K562 (cell line): ENCODE measurements around the gene RMND5A.
"Not testable (repeated sequence)": the region's sequence is repeated elsewhere in the genome, so short reads cannot be mapped to it uniquely, and the experiment has no call there.

Experiments
- HDAC6 ChIP-seq: IDR thresholded peaks from 2 replicates; pipeline ENCODE4 v1.6.1; 2012; ENCODE audit warnings: low read depth, mild to moderate bottlenecking, control low read depth, inconsistent platforms, low read length, moderate library complexity
- JUND ChIP-seq, 2 experiments: IDR thresholded peaks; 2 replicates in 1 of 2; 3 replicates in 1 of 2; pipeline ENCODE4 v1.6.1; 2011; ENCODE audit warnings: borderline replicate concordance in 2 of 2, low read depth in 2 of 2, low read length in 2 of 2, improper control_type of control experiment in 1 of 2, missing biosample characterization in 1 of 2, missing genetic modification characterization in 1 of 2, missing genetic modification reagents in 1 of 2
- RAD51 ChIP-seq: fragments of 450-650 bp; IDR thresholded peaks from 2 replicates; pipeline ENCODE4 v1.7.1; 2016; ENCODE audit warnings: low read depth, mild to moderate bottlenecking, borderline replicate concordance
- YY1 ChIP-seq, 3 experiments: IDR thresholded peaks; 2 replicates each; pipeline ENCODE4 v1.6.1; 2011; ENCODE audit warnings: low read length in 2 of 3, mild to moderate bottlenecking in 2 of 3, moderate library complexity in 2 of 3, borderline replicate concordance in 1 of 3, control low read depth in 1 of 3, low read depth in 1 of 3; ENCODE audit not compliant: insufficient read depth in 3 of 3, insufficient replicate concordance in 2 of 3, control insufficient read depth in 1 of 3, insufficient read length in 1 of 3; ENCODE audit errors: extremely low read depth in 1 of 3
- TF ChIP-seq, protein P1 (sequence below): sonication (generic); formaldehyde crosslinking; IDR thresholded peaks from 2 replicates; pipeline ENCODE4 v1.4.0; 2020; ENCODE audit warnings: mild to moderate bottlenecking, missing genetic modification reagents
- TF ChIP-seq, protein P2 (sequence below), 2 experiments: fragments of 200-800 bp in 1 of 2; sonication (Bioruptor generic) in 1 of 2; sonication (generic) in 1 of 2; formaldehyde crosslinking in 1 of 2; IDR thresholded peaks in 1 of 2; conservative IDR thresholded peaks in 1 of 2; 2 replicates each; pipeline versions ENCODE4 v1.5.0 to v1.6.1; 2016 to 2020; ENCODE audit warnings: missing compliant biosample characterization in 1 of 2, missing genetic modification characterization in 1 of 2, missing genetic modification reagents in 1 of 2

DNA sequence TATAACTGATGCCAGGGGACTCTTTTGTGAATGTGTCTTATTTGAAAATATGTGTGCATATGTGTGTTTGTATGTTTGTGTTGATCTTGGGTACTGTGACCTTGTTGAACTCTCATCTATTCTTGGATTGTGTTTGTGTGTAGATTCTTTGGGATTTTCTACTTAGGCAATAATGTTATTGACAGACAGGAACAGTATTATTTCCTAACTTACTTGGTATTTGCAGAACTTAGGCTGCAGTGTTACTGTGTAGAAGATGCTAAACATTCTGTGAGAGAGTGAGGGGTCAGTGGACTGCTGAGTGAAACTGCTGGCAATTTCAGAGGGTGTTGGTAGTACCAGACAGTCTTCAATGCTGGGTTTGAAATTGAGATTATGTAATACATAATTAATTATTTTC, 12.7 kb downstream of the RMND5A start:
- TF ChIP-seq, protein P1, sequence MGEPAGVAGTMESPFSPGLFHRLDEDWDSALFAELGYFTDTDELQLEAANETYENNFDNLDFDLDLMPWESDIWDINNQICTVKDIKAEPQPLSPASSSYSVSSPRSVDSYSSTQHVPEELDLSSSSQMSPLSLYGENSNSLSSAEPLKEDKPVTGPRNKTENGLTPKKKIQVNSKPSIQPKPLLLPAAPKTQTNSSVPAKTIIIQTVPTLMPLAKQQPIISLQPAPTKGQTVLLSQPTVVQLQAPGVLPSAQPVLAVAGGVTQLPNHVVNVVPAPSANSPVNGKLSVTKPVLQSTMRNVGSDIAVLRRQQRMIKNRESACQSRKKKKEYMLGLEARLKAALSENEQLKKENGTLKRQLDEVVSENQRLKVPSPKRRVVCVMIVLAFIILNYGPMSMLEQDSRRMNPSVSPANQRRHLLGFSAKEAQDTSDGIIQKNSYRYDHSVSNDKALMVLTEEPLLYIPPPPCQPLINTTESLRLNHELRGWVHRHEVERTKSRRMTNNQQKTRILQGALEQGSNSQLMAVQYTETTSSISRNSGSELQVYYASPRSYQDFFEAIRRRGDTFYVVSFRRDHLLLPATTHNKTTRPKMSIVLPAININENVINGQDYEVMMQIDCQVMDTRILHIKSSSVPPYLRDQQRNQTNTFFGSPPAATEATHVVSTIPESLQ = not testable (repeated sequence)
- TF ChIP-seq RAD51; JUND (IDR thresholded peaks at IDR 0.05; ENCODE audit: borderline replicate concordance, low read depth, low read length); JUND (tag; IDR thresholded peaks at IDR 0.05; ENCODE audit: borderline replicate concordance, low read depth, low read length); YY1 (IDR thresholded peaks at IDR 0.05; ENCODE audit: borderline replicate concordance in 1 of 3, control insufficient read depth in 1 of 3, extremely low read depth in 1 of 3, insufficient read depth in 3 of 3, insufficient read length in 1 of 3, insufficient replicate concordance in 2 of 3, low read depth in 1 of 3, low read length in 2 of 3); HDAC6: not testable (repeated sequence)
- TF ChIP-seq, protein P2, sequence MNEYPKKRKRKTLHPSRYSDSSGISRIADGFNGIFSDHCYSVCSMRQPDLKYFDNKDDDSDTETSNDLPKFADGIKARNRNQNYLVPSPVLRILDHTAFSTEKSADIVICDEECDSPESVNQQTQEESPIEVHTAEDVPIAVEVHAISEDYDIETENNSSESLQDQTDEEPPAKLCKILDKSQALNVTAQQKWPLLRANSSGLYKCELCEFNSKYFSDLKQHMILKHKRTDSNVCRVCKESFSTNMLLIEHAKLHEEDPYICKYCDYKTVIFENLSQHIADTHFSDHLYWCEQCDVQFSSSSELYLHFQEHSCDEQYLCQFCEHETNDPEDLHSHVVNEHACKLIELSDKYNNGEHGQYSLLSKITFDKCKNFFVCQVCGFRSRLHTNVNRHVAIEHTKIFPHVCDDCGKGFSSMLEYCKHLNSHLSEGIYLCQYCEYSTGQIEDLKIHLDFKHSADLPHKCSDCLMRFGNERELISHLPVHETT (CRISPR knock-in tag; conservative IDR thresholded peaks at IDR 0.05 in 1 of 2, IDR thresholded peaks at IDR 0.05 in 1 of 2) = not testable (repeated sequence)
